ENCODE data around the gene TTI1.
"Not testable (repeated sequence)": the region's sequence is repeated elsewhere in the genome, so short reads cannot be mapped to it uniquely, and the experiment has no call there.

TTI1 gene

GRCh38 chr20:38013887-38014286 is 19.4 kb downstream of the TTI1 start:
- DNase-seq (ENCODE audit: insufficient read length, low spot score) (no peak), FAIRE-seq (no peak)

- FAIRE-seq, result no peak
- DNase-seq (ENCODE audit: insufficient read length, low spot score), result no peak
These were observed 20.9 kb downstream of the TTI1 start for GRCh38 chr20:38012332-38012731.

DNA sequence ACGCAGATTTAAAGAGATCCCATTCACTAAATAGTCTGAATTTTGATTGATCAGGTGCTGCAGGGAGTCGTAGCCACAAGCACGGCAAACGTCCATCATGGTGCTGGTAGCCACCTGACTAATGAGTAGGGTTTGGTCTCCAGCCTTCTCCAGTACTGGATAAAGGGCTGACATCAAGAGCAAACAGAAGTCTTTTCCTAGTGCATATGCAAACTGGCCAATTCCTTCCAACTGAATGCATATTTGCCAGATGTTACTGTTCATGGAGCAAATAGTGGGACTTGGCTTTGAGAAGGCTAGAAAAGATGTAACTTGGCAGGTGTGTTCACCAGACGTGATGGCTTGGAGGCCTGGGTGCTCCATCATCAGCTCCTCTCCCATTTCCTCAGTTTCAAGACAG is 21.6 kb downstream of the TTI1 start:
- FAIRE-seq, result no peak

GRCh38 chr20:38009416-38009815 is 23.8 kb downstream of the TTI1 start:
- FAIRE-seq; DNase-seq (ENCODE audit: insufficient read length, low spot score): not testable (repeated sequence)

More for the DNA sequence above, 21.6 kb downstream of the TTI1 start:
- no peak for DNase-seq (ENCODE audit: insufficient read length, low spot score)

GRCh38 chr20:38008233-38008944 is 24.9 kb downstream of the TTI1 start:
- FAIRE-seq, result peak; percentile 63
- DNase-seq (ENCODE audit: insufficient read length, low spot score), result no peak

DNA sequence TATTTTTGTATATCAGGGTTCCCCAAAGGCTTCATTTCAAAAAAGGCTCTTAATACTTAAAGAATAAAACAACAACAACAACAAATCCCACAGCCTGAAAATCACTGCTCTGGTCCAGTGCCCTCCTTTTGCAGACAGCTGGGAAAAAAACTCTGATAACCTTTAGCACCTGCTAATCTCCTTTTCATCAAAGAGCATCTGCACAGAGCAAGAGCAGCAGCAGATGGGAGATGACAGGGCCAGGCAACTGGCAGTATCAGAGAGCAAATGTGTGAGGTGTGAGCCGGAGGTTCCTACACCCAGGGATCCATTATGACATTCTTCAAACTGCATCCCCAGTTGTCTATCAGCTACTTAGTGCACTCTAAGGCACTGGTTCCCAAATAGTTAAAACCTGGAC is 25.7 kb downstream of the TTI1 start:
- DNase-seq (ENCODE audit: insufficient read length, low spot score) (no peak), FAIRE-seq (peak; percentile 69)

GRCh38 chr20:38005903-38006302 is 27.4 kb downstream of the TTI1 start:
- no peak for FAIRE-seq
- DNase-seq (ENCODE audit: insufficient read length, low spot score), result no peak

DNA sequence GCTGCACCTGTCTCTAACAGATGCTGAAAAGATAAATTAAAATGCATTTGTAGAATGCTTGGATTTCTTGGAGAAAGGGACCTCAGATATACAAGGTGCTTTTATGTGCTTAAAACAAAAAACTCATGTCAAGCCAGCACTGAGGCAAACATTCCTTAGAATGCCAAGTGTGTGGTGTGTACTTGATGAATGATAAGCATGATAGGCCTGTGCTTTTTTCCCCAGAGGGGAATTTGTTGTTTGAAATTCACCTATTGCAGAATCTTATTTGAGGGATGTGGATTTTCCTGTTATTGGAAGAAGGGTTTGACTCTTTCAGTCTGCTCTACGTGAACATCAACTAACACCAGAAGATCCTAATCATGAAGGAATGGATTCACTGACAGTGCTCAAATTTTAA is 28.8 kb downstream of the TTI1 start:
- FAIRE-seq (no peak), DNase-seq (ENCODE audit: insufficient read length, low spot score) (no peak)

DNA sequence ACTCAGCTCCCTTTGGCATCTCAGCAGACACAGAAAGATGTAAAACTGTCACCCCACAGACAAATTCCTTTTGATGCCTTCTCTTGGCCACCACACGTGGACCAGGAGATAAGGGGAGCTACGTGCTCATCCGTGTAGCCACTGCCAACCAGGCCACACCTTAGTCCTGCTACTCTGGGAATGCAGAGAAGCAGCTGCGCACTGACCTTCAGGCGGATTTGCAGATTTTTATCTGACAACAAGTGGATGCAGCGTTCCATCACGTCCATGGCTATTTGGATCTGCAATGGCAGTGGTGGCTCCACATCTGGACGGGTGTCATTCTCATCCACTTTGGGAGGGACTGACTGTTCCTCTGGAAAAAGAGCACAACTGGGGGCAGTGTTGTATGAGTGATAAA is 30.8 kb downstream of the TTI1 start:
- FAIRE-seq (peak; percentile 4), DNase-seq (ENCODE audit: insufficient read length, low spot score) (no peak)

GRCh38 chr20:38001981-38002380 is 31.3 kb downstream of the TTI1 start:
- DNase-seq (ENCODE audit: insufficient read length, low spot score) (no peak), FAIRE-seq (no peak)

GRCh38 chr20:38001173-38001875 is 31.9 kb downstream of the TTI1 start:
- peak; percentile 47 for DNase-seq (ENCODE audit: insufficient read length, low spot score)
- FAIRE-seq, result peak; percentile 83

DNA sequence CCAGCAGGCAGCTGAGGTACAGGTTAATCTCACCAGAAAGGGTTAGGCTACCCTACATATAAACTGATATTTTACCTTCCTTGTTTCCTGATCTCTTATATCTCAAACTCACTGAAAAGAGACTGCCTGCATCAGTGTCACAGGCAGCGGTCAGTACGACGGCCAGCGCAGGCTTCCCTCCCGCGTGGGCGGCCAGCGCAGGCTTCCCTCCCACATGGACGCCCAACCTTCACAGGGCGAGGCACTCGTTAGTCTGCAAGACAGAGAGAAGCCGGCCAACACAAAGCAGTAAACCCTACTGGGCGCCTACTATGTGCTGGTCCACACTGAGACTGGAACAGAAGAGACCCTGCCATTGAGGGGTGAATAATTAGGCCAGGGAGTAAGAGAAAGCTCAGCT is 33.0 kb downstream of the TTI1 start:
- DNase-seq (ENCODE audit: insufficient read length, low spot score) (no peak), FAIRE-seq (peak; percentile 52)

DNA sequence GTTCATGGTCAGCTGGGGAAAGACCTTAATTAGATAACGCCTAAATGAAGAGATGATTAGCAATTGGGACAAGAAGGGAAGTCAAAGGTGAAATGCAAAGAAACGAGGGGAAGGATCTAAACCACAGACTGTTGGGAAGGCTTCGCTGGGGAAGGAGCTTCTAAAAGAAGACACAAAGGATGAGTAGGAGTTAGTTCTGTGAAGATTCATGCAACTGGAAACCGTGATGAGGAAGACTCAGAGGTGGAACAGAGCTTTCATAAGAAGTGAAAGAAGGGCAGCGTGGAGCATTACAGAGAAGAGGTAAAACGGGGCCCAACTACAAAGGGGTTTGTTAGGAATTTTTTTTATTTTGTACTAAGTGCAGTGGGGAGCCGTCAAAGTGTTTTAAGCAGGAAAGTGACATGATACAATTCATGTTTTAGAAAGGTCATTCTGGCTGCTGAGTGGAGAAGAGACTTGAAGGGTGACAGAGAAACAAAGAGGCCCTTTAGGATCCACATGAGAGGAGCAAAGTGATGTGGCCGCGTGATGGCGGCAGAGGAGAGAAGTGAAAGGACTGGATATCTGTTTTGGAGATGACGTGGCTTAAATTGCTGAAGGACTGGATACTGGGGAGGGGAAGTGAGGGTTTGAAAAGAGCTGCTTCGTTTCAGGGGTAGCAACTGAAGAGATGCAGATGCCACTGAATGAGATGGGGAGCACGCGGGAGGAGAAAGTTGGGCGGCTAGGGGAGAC is 33.6 kb downstream of the TTI1 start:
- no peak for DNase-seq (ENCODE audit: insufficient read length, low spot score)
- FAIRE-seq, result peak; percentile 13

GRCh38 chr20:37997516-37997915 is 35.7 kb downstream of the TTI1 start:
- DNase-seq (ENCODE audit: insufficient read length, low spot score) (no peak), FAIRE-seq (no peak)

DNA sequence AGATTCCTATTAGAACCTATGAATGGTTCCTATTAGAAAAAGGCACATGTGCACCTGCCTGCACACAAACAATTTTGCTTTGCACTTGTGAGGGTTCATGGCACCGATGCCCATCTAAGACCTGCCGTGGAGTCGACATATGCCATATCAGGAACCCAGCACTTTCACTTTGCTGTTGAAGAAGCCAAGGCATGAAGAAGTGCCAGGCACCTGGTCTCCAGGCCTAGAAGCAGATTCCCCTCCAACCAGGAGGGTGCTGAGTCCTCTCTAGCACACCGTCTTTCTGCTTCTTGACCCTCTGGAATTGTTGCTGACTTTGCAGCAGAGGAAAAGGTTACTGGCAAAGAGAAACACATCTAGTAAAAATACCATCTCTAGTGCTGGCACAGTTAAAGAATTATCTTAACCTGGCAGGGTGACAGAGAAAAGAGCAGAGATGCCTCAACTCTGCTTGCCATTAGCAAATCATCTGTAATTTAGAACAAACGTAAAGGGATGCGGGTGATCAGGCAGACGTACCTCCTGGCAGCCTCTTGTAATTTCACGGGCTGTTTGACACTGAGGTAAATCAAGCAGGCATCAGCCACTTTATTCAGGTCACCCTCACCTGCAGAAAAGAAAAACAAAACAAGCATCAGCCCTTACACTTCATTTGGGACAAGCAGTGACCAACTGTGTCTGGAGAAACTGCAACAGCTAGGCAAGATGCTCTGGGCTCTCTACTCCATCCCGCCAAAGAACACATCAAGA is 37.2 kb downstream of the TTI1 start:
- DNase-seq (ENCODE audit: insufficient read length, low spot score) (no peak), FAIRE-seq (peak; percentile 74)

GRCh38 chr20:37994512-37994911 is 38.7 kb downstream of the TTI1 start:
- FAIRE-seq, result no peak
- no peak for DNase-seq (ENCODE audit: insufficient read length, low spot score)

DNA sequence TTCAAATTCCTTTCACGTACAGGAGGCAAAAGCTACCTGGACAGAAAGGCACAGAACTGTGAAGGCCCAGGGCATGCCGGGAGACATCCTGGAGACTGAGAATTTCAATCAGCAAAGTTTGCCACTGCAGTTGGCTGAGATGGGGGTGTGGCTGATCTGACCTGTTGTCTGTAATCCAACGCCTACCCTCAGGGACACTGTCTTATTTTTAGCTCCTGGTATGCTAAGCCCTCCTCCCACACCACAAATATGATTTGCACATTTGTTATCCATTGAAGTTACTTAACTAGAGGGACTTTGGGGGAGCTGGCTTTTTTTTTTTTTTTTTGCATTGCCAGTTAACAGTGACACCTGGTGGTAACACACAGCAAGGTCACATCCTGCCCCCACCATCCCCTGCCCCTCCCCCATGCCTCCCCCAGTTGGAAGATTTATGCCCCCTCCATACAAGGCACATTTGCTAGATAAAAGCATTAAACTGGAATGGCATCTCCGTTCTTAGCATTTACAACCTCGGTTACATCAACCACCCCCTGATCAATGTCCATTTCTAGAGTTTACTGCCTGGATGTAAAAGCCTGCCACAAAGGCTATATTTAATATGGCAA is 40.4 kb downstream of the TTI1 start:
- peak; percentile 86 for DNase-seq (ENCODE audit: insufficient read length, low spot score)
- peak; percentile 82 for FAIRE-seq

DNA sequence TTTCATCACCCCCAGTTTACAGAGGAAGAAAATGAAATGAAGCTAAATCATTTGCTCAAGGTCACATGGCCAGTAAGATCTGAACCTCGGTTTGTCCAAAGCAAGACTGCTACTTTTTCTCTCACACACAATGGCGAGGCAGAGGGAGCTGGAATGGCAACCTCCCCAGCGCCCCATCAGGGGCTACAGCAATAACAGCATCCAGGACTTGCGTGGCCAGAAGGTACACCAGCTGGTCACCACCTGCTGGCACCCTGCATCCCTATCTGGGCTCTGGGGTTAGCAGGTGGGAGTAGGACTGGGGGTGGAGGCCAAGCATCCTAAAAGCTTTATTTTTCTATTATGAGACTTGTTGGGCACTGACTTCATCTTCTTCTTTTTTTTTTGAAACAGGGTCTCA is 41.3 kb downstream of the TTI1 start:
- DNase-seq (ENCODE audit: insufficient read length, low spot score), result no peak
- no peak for FAIRE-seq

DNA sequence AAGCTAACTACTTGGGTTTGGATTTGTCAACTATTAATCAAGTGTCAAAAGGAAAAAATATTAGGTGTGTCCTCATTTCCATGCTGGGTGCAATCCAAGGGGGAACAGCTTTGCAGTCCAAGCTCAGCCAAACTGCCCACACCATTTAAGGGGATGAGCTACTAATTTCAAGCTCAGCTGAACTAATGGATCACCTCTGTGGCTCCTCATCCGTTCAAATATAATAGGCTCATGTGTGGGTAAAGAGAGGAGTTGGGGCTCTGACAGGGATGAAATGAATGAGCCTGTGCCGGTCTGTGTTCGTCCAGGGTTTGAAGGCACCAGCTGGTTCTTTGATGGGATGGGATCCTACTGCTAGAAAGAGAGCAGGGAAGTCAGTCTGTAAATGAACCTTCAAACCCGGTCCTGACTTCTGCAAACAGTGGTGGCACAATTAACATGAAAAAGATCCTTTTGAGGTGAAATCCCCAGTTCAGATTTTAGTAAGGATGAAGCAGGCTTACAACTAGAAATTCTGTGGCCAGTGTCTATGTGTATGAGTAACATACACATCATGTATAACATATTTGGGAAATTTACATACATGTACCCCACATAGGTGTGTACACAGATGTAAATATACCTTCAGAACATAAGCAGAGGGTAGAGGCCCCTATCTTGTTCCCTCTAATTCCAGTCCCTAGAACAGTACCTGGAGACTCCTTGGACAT is 41.9 kb downstream of the TTI1 start:
- DNase-seq (ENCODE audit: insufficient read length, low spot score) (no peak), FAIRE-seq (no peak)

Measured in HTR-8/SVneo (cell line).